Glutamatergic neuron (in vitro differentiated cells): Measurements from ENCODE around the gene LTBR. TPM values are rescaled to one million over a fixed set of nuclear protein-coding genes. Genes with fewer than 3 reads are reported as not detected.

Source experiments
- DNase-seq: peaks from one replicate; pipeline ENCODE4 v3.0.0; 2022
- H3K27ac Mint-ChIP-seq: one replicate; pipeline ENCODE4 v1.8.0; 2020; ENCODE audit warnings: mild to moderate bottlenecking, mixed read lengths, inconsistent platforms; ENCODE audit not compliant: unreplicated experiment
- H3K27me3 Mint-ChIP-seq: one replicate; pipeline ENCODE4 v1.8.0; 2020; ENCODE audit warnings: mild to moderate bottlenecking, moderate library complexity, mixed read lengths, inconsistent platforms; ENCODE audit not compliant: unreplicated experiment
- H3K36me3 Mint-ChIP-seq: one replicate; pipeline ENCODE4 v1.8.0; 2020; ENCODE audit warnings: mild to moderate bottlenecking, mixed read lengths, inconsistent platforms; ENCODE audit not compliant: unreplicated experiment
- H3K4me1 Mint-ChIP-seq: one replicate; pipeline ENCODE4 v1.8.0; 2020; ENCODE audit warnings: mild to moderate bottlenecking, low read depth, mixed read lengths, inconsistent platforms; ENCODE audit not compliant: unreplicated experiment
- H3K4me3 Mint-ChIP-seq: one replicate; pipeline ENCODE4 v1.8.0; 2020; ENCODE audit warnings: mild to moderate bottlenecking, mixed read lengths, inconsistent platforms; ENCODE audit not compliant: unreplicated experiment
- H3K9me3 Mint-ChIP-seq: one replicate; pipeline ENCODE4 v1.8.0; 2020; ENCODE audit warnings: mild to moderate bottlenecking, moderate library complexity, mixed read lengths, inconsistent platforms; ENCODE audit not compliant: unreplicated experiment
- CTCF ChIP-seq: fragments of 200-600 bp; sonication (generic); IDR thresholded peaks from one replicate; pipeline ENCODE4 v1.5.0; 2021; ENCODE audit not compliant: partially characterized antibody, unreplicated experiment
- total RNA-seq: library from RNA; stranded (reverse); fragmentation: NEBNext Ultra II Directional; extraction: Animal tissue kit (Norgen Biotek cat#: 25700); gene quantifications from one replicate; pipeline ENCODE4 v1.2.1, GENCODE V29; 2021; ENCODE audit not compliant: unreplicated experiment

Gene LTBR
- total RNA-seq, 1 donor from 2014 or later = not detected

GRCh38 chr12:6380141-6381121, 3.5 kb upstream of the LTBR start:
- Mint-ChIP-seq H3K9me3 (no peaks in the 10 kb centered on the region), H3K27me3 (peaks cover 15% of the 10 kb centered on the region), H3K4me1 (peaks cover 1% of the 10 kb centered on the region), H3K27ac (no peak overlapping the region), H3K36me3 (no peaks in the 10 kb centered on the region), H3K4me3 (no peak overlapping the region)
- no peak for DNase-seq
- TF ChIP-seq CTCF = no peak

GRCh38 chr12:6382371-6382770, 1.6 kb upstream of the LTBR start:
- DNase-seq = no peak
- TF ChIP-seq CTCF = no peak
- peaks cover 8% of the 10 kb centered on the region for H3K27me3 Mint-ChIP-seq
- H3K9me3 Mint-ChIP-seq = no peaks in the 10 kb centered on the region
- no peak overlapping the region for H3K4me3 Mint-ChIP-seq
- no peaks in the 10 kb centered on the region for H3K4me1 Mint-ChIP-seq
- no peaks in the 10 kb centered on the region for H3K36me3 Mint-ChIP-seq
- H3K27ac Mint-ChIP-seq = no peak overlapping the region

- H3K9me3 Mint-ChIP-seq = no peaks in the 10 kb centered on the region
- DNase-seq = no peak
- TF ChIP-seq CTCF = no peak
- H3K27ac Mint-ChIP-seq = no peak overlapping the region
- peaks cover 8% of the 10 kb centered on the region for H3K27me3 Mint-ChIP-seq
- H3K4me1 Mint-ChIP-seq = no peaks in the 10 kb centered on the region
- no peaks in the 10 kb centered on the region for H3K36me3 Mint-ChIP-seq
- no peak overlapping the region for H3K4me3 Mint-ChIP-seq
Observed at GRCh38 chr12:6382982-6383381, 980 bp upstream of the LTBR start.

GRCh38 chr12:6384499-6385436, 806 bp downstream of the LTBR start:
- Mint-ChIP-seq H3K9me3 (no peaks in the 10 kb centered on the region), H3K27me3 (peaks cover 8% of the 10 kb centered on the region), H3K36me3 (no peaks in the 10 kb centered on the region), H3K4me1 (no peaks in the 10 kb centered on the region), H3K27ac (no peak overlapping the region), H3K4me3 (no peak overlapping the region)
- no peak for DNase-seq
- no peak for TF ChIP-seq CTCF
